Adrenal gland (tissue), 5 donors: ENCODE measurements around the gene CKMT2.

Experiments
- CTCF ChIP-seq, 6 experiments: fragments of 450-650 bp in 4 of 6; fragments of 200-600 bp in 2 of 6; sonication (generic) in 1 of 6; IDR thresholded peaks; 1 replicate in 5 of 6; 2 replicates in 1 of 6; pipeline versions ENCODE4 v1.5.1 to v1.8.0; 2016 to 2021; ENCODE audit warnings: antibody characterized with exemption in 6 of 6, mild to moderate bottlenecking in 2 of 6, moderate library complexity in 1 of 6
- POLR2A ChIP-seq, 2 donors: fragments of 450-650 bp; IDR thresholded peaks; one replicate each; pipeline ENCODE4 v1.6.1; 2017; ENCODE audit warnings: antibody characterized with exemption in 2 of 2, mild to moderate bottlenecking in 2 of 2, moderate library complexity in 1 of 2
- donor health status: DM: no; HTN: no; CAD: no.

GRCh38 chr5:81268521-81269196 lies 35.5 kb downstream of the CKMT2 start:
- TF ChIP-seq POLR2A (IDR thresholded peaks at IDR 0.05) (no peak), CTCF (IDR thresholded peaks at IDR 0.05) (no peak)
